ENCODE data around the gene DDX17. TPM values are rescaled to one million over a fixed set of nuclear protein-coding genes. Genes with fewer than 3 reads are reported as not detected.

Gene DDX17
- total RNA-seq, 1 experiment from 2014 or later, result 529 TPM

DNA sequence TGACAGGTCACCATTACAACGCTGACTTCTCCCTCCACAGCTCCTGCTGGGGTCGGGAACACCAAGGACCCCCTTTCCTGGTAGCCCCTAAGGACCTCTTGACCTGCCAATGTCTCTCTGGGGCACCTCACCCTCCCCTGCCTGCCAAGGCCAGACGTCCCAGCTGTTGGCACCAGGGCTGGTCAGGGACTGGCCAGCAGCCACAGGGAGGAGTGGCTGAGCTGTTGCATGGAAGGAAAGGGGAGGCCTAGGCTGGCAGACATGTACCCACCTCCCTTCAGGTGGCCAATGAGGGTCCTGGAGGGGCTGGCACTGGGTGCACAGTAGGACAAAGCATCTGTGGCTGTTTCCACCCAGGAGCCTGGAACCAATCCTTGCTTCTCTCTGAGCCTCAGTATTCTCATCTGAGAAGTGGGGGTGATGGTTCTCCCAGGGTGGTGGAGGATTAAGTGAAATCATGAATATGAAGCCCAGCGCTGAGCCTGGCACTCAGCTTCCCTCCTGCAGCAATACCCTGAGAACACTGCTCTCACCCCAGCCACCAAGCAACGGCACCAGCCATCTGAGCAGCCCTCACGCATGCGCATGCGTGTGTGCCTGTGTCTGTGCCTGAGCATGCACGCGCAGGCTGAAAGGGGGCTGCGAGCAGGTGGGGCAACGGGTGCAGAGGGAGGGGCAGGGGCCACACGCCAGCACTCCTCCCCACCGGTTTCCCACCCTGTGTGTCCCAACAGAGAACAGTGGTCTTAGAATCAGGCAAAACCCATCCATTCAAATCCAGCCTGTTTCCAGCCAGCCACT lies 57.0 kb downstream of the DDX17 start:
- H3K4me1 ChIP-seq (ENCODE audit: insufficient read depth, low read length), result no peaks in the 10 kb centered on the region
- no peak overlapping the region for H2BK15ac ChIP-seq (ENCODE audit: low read depth, low read length)
- H3K56ac ChIP-seq (ENCODE audit: insufficient read length, low read depth, low read length), result no peak overlapping the region

More for the DNA sequence above, 57.0 kb downstream of the DDX17 start:
- H4K91ac ChIP-seq (ENCODE audit: insufficient read length, low read depth, low read length), result no peak overlapping the region
- DNase-seq, result no peak
- H4K20me1 ChIP-seq (ENCODE audit: control insufficient read depth, insufficient read depth, insufficient read length), result peaks cover 4% of the 10 kb centered on the region
- H2BK12ac ChIP-seq (ENCODE audit: insufficient read length, low read depth, low read length), result no peak overlapping the region
- peaks cover 11% of the 10 kb centered on the region for H3K27me3 ChIP-seq (ENCODE audit: insufficient read depth, low read length)
- no peak overlapping the region for H4K5ac ChIP-seq (ENCODE audit: insufficient read length, low read depth, low read length)
- H3K23ac ChIP-seq (ENCODE audit: insufficient read length, low read depth, low read length), result no peak overlapping the region
- Mint-ChIP-seq H3K27ac (no peak overlapping the region), H3K27me3 (ENCODE audit: low read depth) (peaks cover 58% of the 10 kb centered on the region), H3K9me3 (no peaks in the 10 kb centered on the region), H3K4me3 (no peak overlapping the region), H3K36me3 (ENCODE audit: insufficient read depth in 1 of 3, low read depth in 3 of 3) (no peaks in the 10 kb centered on the region; a peak in 1 of 7 replicates), H3K4me1 (peaks cover 18 to 37% of the 10 kb centered on the region in 2 experiments)
- no peak overlapping the region for H3K14ac ChIP-seq (ENCODE audit: insufficient read depth, low read length)
- no peak overlapping the region for H2BK20ac ChIP-seq (ENCODE audit: low read depth, low read length, poor library complexity, severe bottlenecking)
- H3K23me2 ChIP-seq (ENCODE audit: insufficient read length, low read depth, low read length, poor library complexity, severe bottlenecking), result peaks cover 2% of the 10 kb centered on the region
- H3K27ac ChIP-seq (ENCODE audit: insufficient read length, low read depth, low read length), result no peak overlapping the region
- H3K79me2 ChIP-seq (ENCODE audit: insufficient read depth, low read length), result no peaks in the 10 kb centered on the region
- no peak overlapping the region for H3K4ac ChIP-seq (ENCODE audit: low read depth, low read length)
- no peak overlapping the region for H2AK5ac ChIP-seq (ENCODE audit: insufficient read length, low read length)
- no peak overlapping the region for H2BK5ac ChIP-seq (ENCODE audit: insufficient read length, low read length)
- WGBS (ENCODE audit: extremely low coverage, insufficient read length, low lambda C conversion rate), result no CpG with 5 or more reads among the region's 14 CpGs
- H4K8ac ChIP-seq (replicated peaks; ENCODE audit: insufficient read length, low read depth, low read length), result no peak overlapping the region
- no peak overlapping the region for H3K9ac ChIP-seq (ENCODE audit: extremely low read depth, insufficient read length, low read length)
- no peak overlapping the region for H2AFZ ChIP-seq (ENCODE audit: low read length)
- H3K79me1 ChIP-seq (ENCODE audit: insufficient read depth, low read depth, low read length, poor library complexity, severe bottlenecking), result no peaks in the 10 kb centered on the region
- TF ChIP-seq, protein P1, sequence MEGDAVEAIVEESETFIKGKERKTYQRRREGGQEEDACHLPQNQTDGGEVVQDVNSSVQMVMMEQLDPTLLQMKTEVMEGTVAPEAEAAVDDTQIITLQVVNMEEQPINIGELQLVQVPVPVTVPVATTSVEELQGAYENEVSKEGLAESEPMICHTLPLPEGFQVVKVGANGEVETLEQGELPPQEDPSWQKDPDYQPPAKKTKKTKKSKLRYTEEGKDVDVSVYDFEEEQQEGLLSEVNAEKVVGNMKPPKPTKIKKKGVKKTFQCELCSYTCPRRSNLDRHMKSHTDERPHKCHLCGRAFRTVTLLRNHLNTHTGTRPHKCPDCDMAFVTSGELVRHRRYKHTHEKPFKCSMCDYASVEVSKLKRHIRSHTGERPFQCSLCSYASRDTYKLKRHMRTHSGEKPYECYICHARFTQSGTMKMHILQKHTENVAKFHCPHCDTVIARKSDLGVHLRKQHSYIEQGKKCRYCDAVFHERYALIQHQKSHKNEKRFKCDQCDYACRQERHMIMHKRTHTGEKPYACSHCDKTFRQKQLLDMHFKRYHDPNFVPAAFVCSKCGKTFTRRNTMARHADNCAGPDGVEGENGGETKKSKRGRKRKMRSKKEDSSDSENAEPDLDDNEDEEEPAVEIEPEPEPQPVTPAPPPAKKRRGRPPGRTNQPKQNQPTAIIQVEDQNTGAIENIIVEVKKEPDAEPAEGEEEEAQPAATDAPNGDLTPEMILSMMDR (conservative IDR thresholded peaks at IDR 0.05), result no peak
- H3K4me2 ChIP-seq (ENCODE audit: insufficient read depth, insufficient read length, low read length), result no peak overlapping the region
- H3K18ac ChIP-seq (ENCODE audit: insufficient read length, low read depth, low read length), result no peak overlapping the region
- no peak overlapping the region for H2BK120ac ChIP-seq (ENCODE audit: low read depth, low read length, poor library complexity, severe bottlenecking)
- no peak overlapping the region for H3T11ph ChIP-seq (ENCODE audit: low read length)
- no peaks in the 10 kb centered on the region for H3K9me3 ChIP-seq (ENCODE audit: control insufficient read depth, low read depth, low read length)
